NOMO-1 (cell line): ENCODE data around the gene NOTCH2.
A peak's percentile ranks its signal among the peaks of the same experiment; 100 is the strongest.

Experiments
- DNase-seq, 2 experiments: peaks; one replicate each; lab custom pipeline; 2025; ENCODE audit not compliant: unreplicated experiment in 2 of 2; lab: John Stamatoyannopoulos, UW

Gene NOTCH2

DNA sequence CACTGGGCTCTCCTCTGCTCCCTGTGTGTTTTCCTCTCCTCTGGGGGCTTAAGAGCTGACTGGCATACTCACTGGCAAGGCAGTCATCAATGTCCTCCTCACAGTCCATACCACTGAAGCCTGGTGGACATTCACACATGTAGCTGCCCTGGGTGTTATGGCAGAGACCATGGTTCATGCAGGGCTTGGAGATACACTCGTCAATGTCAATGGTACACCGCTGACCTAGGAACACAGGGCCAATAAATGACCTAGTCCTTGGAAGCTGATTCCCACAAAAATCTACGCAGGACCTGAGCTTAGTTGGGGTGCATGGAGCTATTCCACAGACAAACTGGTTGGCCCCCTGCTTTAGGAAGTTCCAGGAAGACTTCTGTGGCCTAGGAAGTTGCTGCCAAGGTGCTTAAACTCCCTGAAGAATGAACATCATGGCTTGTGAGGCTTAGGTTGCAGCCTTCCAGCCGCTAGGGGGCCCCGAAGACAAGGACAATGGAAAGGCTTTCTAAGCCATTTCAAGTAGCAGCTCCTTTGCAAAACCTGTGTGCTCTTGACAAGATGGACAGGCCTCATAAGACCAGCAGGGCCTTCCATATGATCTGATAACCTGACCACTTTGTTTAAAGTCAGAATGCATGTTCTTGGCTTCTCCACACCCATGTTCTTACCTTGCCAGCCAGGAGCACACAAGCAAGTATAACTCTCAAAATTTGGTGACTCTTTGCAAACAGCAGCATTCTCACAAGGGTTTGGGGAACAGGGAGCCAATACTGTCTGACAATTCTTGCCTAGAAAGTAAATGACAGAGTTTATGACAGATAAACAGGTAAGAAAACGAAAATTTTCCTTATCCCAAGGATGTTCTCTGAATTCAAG, 120.9 kb downstream of the NOTCH2 start:
- DNase-seq: peak; percentile 51 to 64

DNA sequence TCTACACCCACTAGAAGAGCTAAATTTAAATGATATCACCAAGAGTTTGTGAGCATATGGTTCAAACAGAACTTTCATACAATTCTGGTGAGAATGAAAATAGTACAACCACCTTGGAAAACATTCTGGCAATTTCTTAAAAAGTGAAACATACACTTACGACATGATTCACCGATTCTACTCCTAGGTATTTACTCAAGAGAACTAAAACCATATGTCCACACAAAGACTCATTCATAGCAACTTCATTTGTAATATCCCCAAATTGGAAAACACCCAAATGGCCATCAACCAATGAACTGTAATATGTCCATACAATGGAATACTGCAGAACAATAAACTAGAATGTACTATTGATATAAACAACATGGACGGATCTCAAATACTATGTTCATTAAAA, 122.0 kb downstream of the NOTCH2 start:
- no peak for DNase-seq

DNA sequence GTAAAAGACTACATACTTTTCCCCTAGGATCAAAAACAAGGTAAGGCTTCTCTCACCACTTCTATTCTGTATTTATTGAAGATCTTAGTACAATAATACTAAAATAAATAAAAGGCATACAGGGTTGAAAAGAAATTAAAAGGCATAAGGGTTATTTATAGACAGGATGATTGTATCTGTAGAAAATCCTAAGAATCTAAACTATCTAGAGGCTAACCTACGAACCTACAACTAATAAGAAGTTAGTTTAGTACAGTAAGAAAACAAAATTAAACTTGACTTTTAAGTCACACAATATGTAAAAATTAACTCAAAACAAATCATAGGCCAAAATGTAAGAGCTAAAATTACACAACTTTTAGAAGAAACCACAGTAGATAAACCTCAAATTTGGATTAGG, 122.7 kb downstream of the NOTCH2 start:
- no peak for DNase-seq

DNA sequence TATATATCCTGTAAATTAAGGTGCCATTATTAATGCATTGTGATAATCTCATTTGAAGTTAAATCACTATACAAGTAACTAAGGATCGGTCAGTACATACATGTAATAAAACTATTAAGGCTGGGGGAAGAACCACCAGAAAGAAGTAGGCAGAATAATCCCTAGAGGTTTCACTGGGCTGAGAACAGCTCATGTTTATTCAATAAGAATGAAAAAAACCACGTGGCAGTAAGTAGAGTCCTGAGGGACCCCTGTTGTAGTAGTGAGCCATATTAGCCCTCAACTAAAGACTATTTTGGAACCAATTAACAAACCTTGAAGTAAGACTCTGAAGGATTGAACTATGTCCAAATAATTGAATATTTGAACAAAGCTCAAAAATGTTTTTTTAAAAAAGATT, 126.2 kb downstream of the NOTCH2 start:
- DNase-seq: no peak

DNA sequence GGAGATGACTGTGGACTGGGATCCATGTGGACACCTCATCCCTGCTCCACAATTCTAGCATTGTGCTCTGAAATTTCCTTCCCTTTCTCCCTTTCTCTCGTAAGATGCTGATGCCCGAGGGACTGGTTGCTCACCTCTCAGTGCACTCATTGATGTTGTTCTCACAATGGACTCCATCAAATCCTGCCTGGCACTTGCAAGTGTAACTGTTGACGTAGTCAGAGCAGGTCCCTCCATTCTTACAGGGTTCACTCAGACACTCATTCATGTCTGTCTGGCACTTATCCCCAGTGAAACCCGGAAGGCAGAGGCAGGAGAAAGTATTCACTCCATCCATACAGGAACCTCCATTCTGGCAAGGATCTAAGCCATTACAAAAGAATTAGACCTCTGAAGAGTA, 128.1 kb downstream of the NOTCH2 start:
- no peak for DNase-seq

DNA sequence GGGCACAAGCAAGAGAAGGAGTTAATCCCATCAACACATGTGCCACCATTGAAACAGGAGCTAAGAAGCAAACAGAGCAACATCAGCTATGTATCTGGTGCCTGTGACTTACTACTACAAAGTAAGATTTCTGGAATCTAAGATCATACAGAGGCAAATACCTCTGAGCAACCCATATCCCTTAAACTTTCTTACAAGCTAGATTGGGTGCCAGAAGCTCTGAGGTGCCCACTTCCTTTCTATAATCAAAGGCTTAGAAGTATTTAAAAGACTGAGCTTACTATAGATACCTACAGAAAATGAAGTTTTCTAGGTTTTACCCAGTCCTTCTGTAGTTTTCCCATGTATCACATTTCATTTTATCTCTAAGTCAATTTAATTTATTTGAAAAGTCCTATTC, 128.8 kb downstream of the NOTCH2 start:
- no peak for DNase-seq

DNA sequence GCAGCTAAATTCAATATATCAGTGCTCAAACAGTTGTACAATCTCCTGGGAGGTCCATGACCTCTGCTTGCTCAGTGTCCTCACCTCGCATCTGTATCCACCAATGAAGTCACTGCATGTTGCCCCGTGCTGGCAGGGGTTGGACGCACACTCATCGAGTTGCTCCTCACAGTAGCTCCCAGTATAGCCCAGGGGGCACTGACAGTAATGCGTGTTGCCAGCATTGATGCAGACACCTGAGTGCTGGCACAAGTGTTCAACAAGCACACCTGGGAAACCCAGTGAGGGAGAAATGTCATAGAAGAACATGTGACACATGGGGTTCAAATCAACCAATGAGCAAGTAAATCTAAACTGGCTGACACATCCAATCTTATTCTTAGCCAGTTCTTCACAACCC, 132.3 kb downstream of the NOTCH2 start:
- DNase-seq: no peak

DNA sequence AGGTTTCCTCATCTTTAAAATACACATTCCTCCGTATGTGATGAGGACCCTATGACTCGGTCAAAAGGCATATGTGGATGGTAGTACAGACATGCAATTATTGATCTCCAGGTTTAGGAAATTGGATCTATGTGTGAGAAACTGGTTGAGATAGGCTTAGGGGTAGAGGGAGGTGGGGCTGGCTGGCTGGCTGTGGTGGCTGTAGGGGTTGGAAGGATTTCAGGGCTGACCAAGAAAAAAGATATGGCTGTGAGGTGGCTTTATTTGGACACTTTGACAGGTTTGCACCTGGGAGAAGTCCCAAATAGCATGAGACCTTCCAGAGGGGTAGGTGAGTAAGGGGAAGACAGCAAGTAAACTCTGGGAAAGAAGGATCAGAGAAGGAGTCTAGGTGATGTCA, 133.5 kb downstream of the NOTCH2 start:
- DNase-seq: no peak

DNA sequence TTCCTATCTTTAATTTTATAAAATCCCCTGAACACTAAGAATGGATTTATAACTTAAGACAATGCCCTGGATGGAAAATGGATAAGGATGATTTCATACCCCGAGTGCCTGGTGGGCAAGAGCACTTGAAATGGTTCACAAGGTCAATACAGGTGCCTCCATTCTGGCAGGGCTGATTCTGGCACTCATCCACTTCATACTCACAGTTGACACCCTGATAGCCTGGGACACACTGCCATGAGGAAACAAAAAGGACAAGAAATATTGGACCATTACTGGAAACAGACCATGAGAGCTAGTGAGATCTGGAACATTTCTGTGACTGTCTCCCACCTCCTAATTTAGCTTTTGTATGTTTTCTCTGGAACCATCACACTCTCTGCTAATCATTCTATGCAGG, 134.1 kb downstream of the NOTCH2 start:
- no peak for DNase-seq

DNA sequence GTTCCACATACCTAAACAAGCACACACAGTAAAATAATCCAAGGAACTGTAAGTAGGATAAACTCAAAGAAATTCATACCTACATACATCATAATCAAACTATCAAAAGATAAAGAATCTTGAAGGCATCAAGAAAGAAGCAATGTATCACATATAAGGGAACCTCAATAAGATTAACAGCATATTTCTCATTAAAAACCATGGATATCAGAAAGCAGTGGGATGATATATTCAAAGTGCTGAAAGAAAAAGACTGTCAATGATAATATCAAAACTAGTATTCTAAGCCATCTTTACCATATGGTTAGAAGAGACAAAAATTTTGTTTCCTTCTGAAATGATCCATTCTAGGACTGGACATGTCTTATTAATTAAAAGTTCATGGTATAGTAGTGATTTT, 136.1 kb downstream of the NOTCH2 start:
- no peak for DNase-seq

DNA sequence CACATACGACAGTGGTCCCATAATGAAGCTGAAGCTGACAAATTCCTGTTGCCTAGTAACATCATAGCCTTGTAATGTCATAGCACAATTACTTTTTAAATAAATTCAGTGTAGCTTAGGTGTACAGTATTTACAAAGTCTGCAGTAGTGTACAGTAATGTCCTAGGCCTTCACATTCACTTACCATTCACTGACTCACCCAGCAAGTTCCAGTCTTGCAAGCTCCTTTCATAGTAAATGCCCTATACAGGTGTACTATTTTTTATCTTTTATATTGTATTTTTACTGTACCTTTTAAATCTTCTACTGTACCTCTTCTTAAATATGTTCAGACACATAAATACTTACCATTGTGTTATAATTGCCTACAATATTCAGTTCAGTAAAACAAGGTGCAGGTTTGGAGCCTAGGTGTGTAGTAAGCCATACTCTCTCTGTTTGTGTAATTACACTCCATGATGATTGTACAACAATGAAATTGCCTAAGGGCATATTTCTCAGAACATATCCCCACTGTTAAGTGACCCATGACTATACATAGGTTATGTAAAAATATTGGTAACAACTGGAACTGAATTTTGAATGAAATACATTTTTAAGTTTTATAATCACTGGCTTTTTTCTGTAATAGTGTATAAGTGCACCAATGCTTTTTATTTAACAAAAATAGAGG, 139.7 kb downstream of the NOTCH2 start:
- DNase-seq: no peak

DNA sequence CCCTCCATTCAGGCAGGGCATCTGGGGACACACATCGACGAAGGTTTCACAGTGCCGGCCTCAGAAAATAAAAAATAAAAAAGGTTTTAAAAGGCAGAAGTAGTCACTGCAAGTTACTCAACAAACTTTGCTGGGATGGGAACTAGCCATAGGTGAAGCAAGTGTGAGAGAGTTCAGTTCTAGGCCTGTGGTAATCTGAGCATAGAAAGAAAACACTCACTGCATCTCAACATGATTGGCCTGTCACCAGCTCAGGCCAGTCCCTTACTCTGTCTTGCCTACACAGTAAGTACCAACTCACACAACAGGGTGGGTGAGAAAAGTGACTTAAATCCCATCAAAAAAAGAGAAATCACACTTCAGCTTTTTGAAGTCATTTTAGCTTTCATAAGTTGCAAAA, 142.9 kb downstream of the NOTCH2 start:
- DNase-seq: no peak

DNA sequence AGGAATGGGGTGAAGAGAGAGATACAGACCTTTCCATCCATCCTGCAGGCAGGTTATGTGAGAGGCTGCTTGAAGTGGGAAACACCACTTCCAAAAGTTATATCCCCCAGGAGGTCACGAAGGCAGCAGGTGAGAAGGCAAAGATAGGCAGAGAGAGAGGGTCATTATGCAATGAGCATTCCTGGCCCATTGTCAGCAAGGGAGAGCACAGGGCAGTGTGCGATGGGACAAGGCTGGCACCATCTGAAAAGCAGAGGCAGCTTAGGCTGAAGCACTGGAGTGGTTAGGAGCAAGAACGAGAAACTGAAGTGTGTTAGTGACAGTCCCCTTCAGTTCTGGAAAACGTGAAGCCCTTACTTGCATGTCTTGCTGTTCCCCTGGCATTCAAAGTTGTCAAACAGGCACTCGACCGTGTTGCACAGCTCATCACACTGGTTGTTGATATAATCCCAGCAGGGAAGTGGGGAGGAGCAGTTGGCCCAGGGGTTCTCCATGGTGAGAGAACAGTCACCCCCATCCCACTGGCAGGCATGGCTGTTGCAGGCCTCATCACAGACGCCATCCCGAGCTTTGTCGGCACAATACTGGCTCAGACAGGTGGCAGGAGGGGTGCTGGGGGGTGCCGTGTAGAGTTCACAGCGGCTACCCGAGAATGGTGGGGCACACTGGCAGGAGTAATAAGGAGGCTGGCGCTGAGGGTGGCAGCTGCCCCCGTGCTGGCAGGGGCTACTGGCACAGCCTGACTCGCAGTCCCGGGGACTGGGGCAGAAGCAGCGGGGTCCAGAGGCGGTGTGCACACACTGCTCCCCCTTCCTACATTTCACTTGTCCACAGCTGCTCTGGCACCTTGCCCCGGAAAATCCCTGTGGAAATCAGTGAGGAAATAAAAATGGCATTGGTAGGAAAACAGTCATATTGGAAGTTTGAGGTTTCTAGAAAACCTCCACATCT, 144.2 kb downstream of the NOTCH2 start:
- DNase-seq: no peak

DNA sequence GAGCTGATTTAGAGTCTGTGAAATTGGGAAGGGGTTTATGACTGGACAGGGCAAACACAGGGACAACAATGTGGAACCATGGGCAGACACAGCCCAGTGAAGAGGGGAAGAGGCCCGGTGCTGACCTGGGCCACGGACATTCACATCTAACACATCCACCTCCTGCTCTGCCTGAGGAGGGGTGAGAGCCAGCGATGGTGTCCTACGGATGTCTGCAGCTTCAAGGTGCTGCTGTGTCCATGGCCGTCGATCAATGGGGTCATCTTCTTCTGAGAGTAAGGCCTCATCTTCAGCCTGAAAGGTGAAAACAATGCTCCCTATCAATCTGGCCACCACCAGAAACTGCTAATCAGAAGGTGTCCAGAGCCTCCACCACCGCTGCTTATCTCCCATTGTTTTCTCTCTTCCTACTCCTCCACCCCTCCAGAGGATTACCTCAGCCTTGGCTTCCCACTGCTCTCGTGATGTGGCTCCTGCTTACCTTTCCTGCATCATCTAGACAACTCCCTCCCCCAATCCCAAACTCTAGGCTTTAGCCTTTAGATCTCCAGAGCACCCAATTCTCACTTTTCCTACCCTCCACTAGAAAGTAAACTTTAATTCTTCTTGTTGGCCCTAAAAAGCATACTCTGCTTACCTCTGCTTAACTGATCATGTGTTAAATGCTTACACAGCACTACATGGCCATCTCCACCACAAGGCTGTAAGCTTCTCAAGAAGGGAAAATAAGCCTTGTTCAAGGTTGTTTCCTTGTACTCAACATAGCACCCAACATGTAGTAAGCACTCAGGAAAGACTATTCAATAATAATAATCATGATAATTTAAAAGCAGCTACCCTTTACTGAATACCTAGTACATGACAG, 149.1 kb downstream of the NOTCH2 start:
- no peak for DNase-seq

DNA sequence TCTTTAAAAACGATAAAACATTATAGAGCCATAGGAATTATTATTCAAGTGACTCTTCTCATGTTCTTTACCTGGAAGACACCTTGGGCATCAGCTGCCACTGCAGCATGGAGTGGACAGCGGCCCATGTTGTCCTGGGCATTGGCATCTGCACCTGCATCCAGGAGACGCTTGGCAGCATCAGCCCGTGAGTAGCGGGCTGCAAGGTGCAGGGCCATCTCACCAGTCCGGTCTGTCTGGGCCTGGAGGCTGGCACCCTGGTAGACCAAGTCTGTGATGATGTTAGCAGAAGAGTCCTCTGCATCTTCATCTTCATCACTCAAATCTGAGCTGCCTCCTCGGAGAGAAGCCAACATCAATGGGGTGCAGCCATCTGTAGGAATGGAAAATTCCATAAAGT, 150.2 kb downstream of the NOTCH2 start:
- DNase-seq: no peak

DNA sequence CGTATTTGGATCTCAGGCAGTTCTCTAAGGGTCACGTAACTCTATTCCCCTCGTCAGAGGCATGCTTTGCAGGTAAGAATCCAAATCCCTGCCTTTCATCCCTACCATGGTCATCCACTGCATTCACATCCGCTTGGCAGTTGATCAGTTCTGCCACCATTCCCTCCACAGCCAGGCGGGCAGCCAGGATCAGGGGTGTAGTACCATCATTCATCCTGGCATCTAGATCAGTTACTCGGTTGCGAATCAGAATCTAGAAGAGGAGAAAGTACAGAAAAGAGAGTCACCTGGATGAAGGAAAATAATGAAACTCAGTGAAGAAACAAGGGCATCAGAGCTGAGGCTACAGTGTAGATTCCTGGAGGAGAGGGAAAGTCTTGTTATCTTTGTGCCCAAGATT, 151.2 kb downstream of the NOTCH2 start:
- DNase-seq: no peak

DNA sequence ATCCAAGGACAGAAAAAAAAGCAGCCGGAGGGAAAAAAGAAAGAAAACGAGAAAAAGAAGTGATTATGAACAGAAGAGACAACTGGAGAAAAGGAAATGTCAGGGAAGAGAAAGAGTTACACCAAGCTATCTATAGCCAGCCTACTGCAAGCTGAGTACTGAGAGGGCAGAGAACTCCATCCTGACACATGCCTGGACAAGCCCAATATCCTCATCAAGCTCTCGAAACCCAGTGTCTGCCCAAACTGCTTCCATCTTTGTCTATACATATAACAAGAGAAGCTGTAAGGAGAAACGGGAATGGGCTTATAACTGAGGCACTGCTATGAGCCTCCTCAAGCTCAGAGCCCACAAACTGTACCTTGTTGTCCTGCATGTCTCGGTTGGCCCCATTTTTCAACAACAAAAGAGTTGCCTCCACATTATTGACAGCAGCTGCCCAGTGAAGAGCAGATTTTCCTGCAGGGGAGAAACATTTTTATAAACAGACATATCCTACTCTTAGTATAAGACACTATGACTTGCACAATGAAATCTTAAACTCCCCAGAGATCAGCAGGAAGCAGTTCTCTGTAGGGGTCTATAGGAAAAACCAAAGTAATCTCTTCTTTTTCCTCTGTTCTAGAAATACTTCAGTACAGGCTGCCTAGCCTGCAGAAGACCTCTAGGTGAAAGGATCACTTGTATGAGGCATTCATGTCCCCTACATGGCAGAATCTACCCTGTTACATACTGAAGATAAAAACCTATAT, 152.0 kb downstream of the NOTCH2 start:
- no peak for DNase-seq

DNA sequence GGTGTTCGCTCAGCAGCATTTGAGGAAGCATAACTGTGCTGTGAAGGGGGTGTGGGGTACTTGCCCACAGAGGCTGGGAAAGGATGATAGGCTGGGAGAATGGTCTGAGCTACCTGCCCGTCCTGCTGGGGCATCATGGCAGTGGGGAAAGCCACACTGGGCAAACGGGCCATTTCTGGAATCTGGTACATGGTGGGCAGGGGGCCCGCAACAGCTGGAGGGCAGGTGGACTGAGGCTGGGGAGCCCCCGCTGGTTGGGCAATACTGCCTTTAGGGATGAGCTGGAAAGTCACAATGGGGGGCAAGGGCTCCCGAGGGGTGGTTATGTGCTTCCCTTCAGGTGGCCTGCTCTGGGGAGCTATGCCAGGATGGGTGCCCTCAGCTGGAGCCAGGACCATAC, 153.9 kb downstream of the NOTCH2 start:
- no peak for DNase-seq

DNA sequence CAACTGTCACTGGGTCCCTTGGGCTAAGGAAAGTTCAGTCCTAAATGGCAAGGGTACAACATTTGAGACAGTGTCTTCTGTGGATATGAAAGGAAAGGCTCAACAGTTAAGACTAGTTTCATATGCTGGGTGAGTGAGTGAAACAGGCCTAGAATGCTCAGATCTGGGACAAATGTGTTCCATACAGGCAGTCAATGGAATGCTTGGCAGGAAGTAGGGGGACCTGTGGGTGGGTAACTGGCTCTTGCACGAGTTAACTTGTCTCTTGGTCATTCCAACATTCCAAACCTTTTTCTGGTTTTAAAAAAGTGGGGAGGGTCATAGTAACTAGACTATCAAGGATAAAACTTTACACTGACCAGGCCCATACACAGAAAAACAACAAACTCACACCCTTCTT, 155.4 kb downstream of the NOTCH2 start:
- DNase-seq: no peak

DNA sequence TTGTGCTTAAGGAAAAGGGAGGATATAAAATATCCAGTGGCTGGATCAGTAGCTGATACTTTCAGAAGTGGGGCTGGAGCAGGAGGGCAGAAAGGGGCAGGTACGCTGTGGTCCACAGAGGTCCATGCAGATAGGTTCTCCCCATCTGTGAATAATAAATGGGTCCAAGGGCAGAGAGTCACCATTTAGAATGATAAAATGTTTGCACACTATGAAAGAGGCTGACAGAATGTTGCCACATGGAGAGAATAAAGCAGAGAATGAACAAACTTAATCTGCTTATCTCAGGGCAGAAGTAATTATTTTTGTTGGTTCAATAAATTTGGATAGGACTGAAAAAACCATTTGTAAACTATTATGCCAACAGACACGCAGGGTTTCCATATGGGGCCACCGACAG, 156.5 kb downstream of the NOTCH2 start:
- no peak for DNase-seq
